Measurements from ENCODE around the gene PGD. TPM values are rescaled to one million over a fixed set of nuclear protein-coding genes. Genes with fewer than 3 reads are reported as not detected.

The PGD gene
- total RNA-seq, 1 experiment from 2014 or later, result 291 TPM

- Mint-ChIP-seq H3K27me3 (ENCODE audit: low read depth) (no peaks in the 10 kb centered on the region), H3K4me3 (peak overlapping the region in 1 of 2 experiments; percentile 35; a peak in 1 of 5 replicates), H3K36me3 (ENCODE audit: insufficient read depth in 1 of 3, low read depth in 3 of 3) (peaks cover 0 to 8% (median 1%) of the 10 kb centered on the region in 3 experiments; a peak in 2 of 7 replicates), H3K27ac (no peak overlapping the region), H3K4me1 (peaks cover 19 to 20% of the 10 kb centered on the region in 2 experiments), H3K9me3 (no peaks in the 10 kb centered on the region)
- Histone ChIP-seq H3K79me1 (ENCODE audit: insufficient read depth, low read depth, low read length, poor library complexity, severe bottlenecking) (no peaks in the 10 kb centered on the region), H2AFZ (ENCODE audit: low read length) (no peak overlapping the region), H3K14ac (ENCODE audit: insufficient read depth, low read length) (no peak overlapping the region), H4K8ac (replicated peaks; ENCODE audit: insufficient read length, low read depth, low read length) (no peak overlapping the region), H3K4me2 (ENCODE audit: insufficient read depth, insufficient read length, low read length) (no peak overlapping the region), H2BK20ac (ENCODE audit: low read depth, low read length, poor library complexity, severe bottlenecking) (no peak overlapping the region), H3K23ac (ENCODE audit: insufficient read length, low read depth, low read length) (no peak overlapping the region), H2BK120ac (ENCODE audit: low read depth, low read length, poor library complexity, severe bottlenecking) (no peak overlapping the region), H3K27me3 (ENCODE audit: insufficient read depth, low read length) (no peaks in the 10 kb centered on the region), H3K9ac (ENCODE audit: extremely low read depth, insufficient read length, low read length) (no peak overlapping the region), H4K91ac (ENCODE audit: insufficient read length, low read depth, low read length) (no peak overlapping the region), H3T11ph (ENCODE audit: low read length) (no peak overlapping the region), H4K20me1 (ENCODE audit: control insufficient read depth, insufficient read depth, insufficient read length) (no peaks in the 10 kb centered on the region), H3K27ac (ENCODE audit: insufficient read length, low read depth, low read length) (no peak overlapping the region), H2BK5ac (ENCODE audit: insufficient read length, low read length) (no peak overlapping the region), H3K9me3 (ENCODE audit: control insufficient read depth, low read depth, low read length) (no peaks in the 10 kb centered on the region), H2BK12ac (ENCODE audit: insufficient read length, low read depth, low read length) (no peak overlapping the region), H3K4ac (ENCODE audit: low read depth, low read length) (no peak overlapping the region), H3K23me2 (ENCODE audit: insufficient read length, low read depth, low read length, poor library complexity, severe bottlenecking) (peaks cover 4% of the 10 kb centered on the region), H2AK5ac (ENCODE audit: insufficient read length, low read length) (no peak overlapping the region), H3K18ac (ENCODE audit: insufficient read length, low read depth, low read length) (no peak overlapping the region), H3K4me1 (ENCODE audit: insufficient read depth, low read length) (no peaks in the 10 kb centered on the region; the same call in 1 of the 2 replicates), H3K56ac (ENCODE audit: insufficient read length, low read depth, low read length) (no peak overlapping the region), H2BK15ac (ENCODE audit: low read depth, low read length) (no peak overlapping the region), H4K5ac (ENCODE audit: insufficient read length, low read depth, low read length) (no peak overlapping the region), H3K79me2 (ENCODE audit: insufficient read depth, low read length) (no peaks in the 10 kb centered on the region)
- DNase-seq, result no peak
- WGBS (ENCODE audit: extremely low coverage, insufficient read length, low lambda C conversion rate), result no CpG with 5 or more reads among the region's 5 CpGs
- TF ChIP-seq CTCF (conservative IDR thresholded peaks at IDR 0.05), result no peak
These were observed 30.1 kb downstream of the PGD start for GRCh38 chr1:10428984-10429383.
